SK-N-SH (cell line): Measurements from ENCODE around the gene CNGA3.

Experiments
- CTCF ChIP-seq: fragments of 200-600 bp; sonication (generic); IDR thresholded peaks from 2 replicates; pipeline ENCODE4 v1.6.1; 2017; ENCODE audit warnings: antibody characterized with exemption, mild to moderate bottlenecking, moderate library complexity
- EP300 ChIP-seq, 2 experiments: IDR thresholded peaks; 2 replicates each; pipeline versions ENCODE4 v1.4.0 to v1.6.1; 2012; ENCODE audit warnings: borderline replicate concordance in 1 of 2, low read depth in 1 of 2, low read length in 1 of 2
- EZH2phosphoT487 ChIP-seq: fragments of 200-600 bp; sonication (generic); IDR thresholded peaks from 2 replicates; pipeline ENCODE4 v1.6.1; 2017; ENCODE audit warnings: low read depth, mixed run types, mild to moderate bottlenecking, antibody characterized with exemption, moderate library complexity, borderline replicate concordance

- no peak for TF ChIP-seq CTCF
- TF ChIP-seq EZH2phosphoT487, result no peak
- no peak for TF ChIP-seq EP300 (IDR thresholded peaks at IDR 0.05; ENCODE audit: borderline replicate concordance in 1 of 2, low read depth in 1 of 2, low read length in 1 of 2)
Observed at GRCh38 chr2:98369710-98370239, 23.5 kb downstream of the CNGA3 start.
